Esophagus squamous epithelium (tissue), 5 donors: ENCODE results near the gene RREB1. TPM values are rescaled to one million over a fixed set of nuclear protein-coding genes. Genes with fewer than 3 reads are reported as not detected.

Experiments
- DNase-seq: peaks from one replicate; lab custom pipeline; 2025; lab: John Stamatoyannopoulos, UW
- H3K27ac ChIP-seq, 4 donors: fragments of 200-600 bp; sonication (generic); one replicate each; pipeline ENCODE4 v1.5.1; 2016 to 2019; ENCODE audit warnings: mild to moderate bottlenecking in 1 of 4
- H3K27me3 ChIP-seq, 4 donors: fragments of 200-600 bp; sonication (generic); 1 replicate in 3 of 4; 2 replicates in 1 of 4; pipeline versions ENCODE4 v1.5.1 to v1.6.0; 2017 to 2021; ENCODE audit warnings: antibody characterized with exemption in 1 of 4
- H3K36me3 ChIP-seq, 3 donors: fragments of 200-600 bp; sonication (generic); one replicate each; pipeline ENCODE4 v1.5.1; 2016 to 2019
- H3K4me1 ChIP-seq, 3 donors: fragments of 200-600 bp; sonication (generic); one replicate each; pipeline ENCODE4 v1.5.1; 2017 to 2019
- H3K4me3 ChIP-seq, 4 donors: fragments of 200-600 bp; sonication (generic); 1 replicate in 3 of 4; 2 replicates in 1 of 4; pipeline ENCODE4 v1.5.1; 2016 to 2019; ENCODE audit warnings: mild to moderate bottlenecking in 2 of 4, moderate library complexity in 1 of 4
- H3K9me3 ChIP-seq, 3 donors: fragments of 200-600 bp; sonication (generic); one replicate each; pipeline ENCODE4 v1.5.1; 2016 to 2019
- POLR2A ChIP-seq, 4 donors: fragments of 450-650 bp; IDR thresholded peaks; one replicate each; pipeline ENCODE4 v1.6.1; 2017; ENCODE audit warnings: antibody characterized with exemption in 4 of 4, mild to moderate bottlenecking in 4 of 4, moderate library complexity in 3 of 4
- WGBS, 2 donors: methylation state at CpG; one replicate each; pipeline ENCODE4 v1.1.5; 2018; 5-methylcytosine and 5-hydroxymethylcytosine counted together
- intact Hi-C: fragments of 100-400 bp; cut with DNase I; formaldehyde crosslinking; loops from one replicate; pipeline ENCODE4 v1.15.0; 2022
- total RNA-seq, 4 donors: library from RNA; depleted of rRNA; stranded (reverse); fragments of >200 nt; gene quantifications; one replicate each; pipeline ENCODE4 v1.1.0, GENCODE V29; 2016
- TF ChIP-seq, protein P1 (sequence below), 6 experiments: fragments of 450-650 bp in 4 of 6; fragments of 200-600 bp in 2 of 6; sonication (generic) in 2 of 6; IDR thresholded peaks; one replicate each; pipeline ENCODE4 v1.5.1; 2016 to 2019; ENCODE audit warnings: antibody characterized with exemption in 6 of 6, mild to moderate bottlenecking in 4 of 6, moderate library complexity in 4 of 6
- donor health status: DM: yes; HTN: yes; CAD: no.

RREB1 gene
- total RNA-seq, 4 donors from 2014 or later, result 41.7 to 79.6 (median 57.5) TPM

- TF ChIP-seq, protein P1, sequence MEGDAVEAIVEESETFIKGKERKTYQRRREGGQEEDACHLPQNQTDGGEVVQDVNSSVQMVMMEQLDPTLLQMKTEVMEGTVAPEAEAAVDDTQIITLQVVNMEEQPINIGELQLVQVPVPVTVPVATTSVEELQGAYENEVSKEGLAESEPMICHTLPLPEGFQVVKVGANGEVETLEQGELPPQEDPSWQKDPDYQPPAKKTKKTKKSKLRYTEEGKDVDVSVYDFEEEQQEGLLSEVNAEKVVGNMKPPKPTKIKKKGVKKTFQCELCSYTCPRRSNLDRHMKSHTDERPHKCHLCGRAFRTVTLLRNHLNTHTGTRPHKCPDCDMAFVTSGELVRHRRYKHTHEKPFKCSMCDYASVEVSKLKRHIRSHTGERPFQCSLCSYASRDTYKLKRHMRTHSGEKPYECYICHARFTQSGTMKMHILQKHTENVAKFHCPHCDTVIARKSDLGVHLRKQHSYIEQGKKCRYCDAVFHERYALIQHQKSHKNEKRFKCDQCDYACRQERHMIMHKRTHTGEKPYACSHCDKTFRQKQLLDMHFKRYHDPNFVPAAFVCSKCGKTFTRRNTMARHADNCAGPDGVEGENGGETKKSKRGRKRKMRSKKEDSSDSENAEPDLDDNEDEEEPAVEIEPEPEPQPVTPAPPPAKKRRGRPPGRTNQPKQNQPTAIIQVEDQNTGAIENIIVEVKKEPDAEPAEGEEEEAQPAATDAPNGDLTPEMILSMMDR (IDR thresholded peaks at IDR 0.05), result no peak
- no peak for TF ChIP-seq POLR2A (IDR thresholded peaks at IDR 0.05)
- 66 to 71% methylated on average over 8 of the region's 8 CpGs for WGBS, 2 donors
- DNase-seq, result no peak
- no peak overlapping the region for H3K4me3 ChIP-seq
- H3K27ac ChIP-seq, result peak overlapping the region; percentile 15 to 90 (median 74)
- intact Hi-C loops, result no loop called here
- no peaks in the 10 kb centered on the region for H3K9me3 ChIP-seq
- H3K27me3 ChIP-seq, result no peaks in the 10 kb centered on the region
- peaks cover 20 to 87% (median 37%) of the 10 kb centered on the region in 3 donors for H3K4me1 ChIP-seq
- H3K36me3 ChIP-seq, result peaks cover 0 to 68% (median 3%) of the 10 kb centered on the region in 3 donors
Measured at GRCh38 chr6:7237653-7238188, 130.0 kb downstream of the RREB1 start.

GRCh38 chr6:7238526-7238899 is 130.8 kb downstream of the RREB1 start:
- Histone ChIP-seq H3K27ac (peak overlapping the region in 3 of 4 donors; percentile 59 to 90 (median 89)), H3K4me1 (peaks cover 20 to 93% (median 44%) of the 10 kb centered on the region in 3 donors), H3K36me3 (peaks cover 0 to 63% (median 3%) of the 10 kb centered on the region in 3 donors), H3K27me3 (no peaks in the 10 kb centered on the region), H3K9me3 (no peaks in the 10 kb centered on the region), H3K4me3 (no peak overlapping the region)
- intact Hi-C loops, result no loop called here
- DNase-seq, result no peak
- no peak for TF ChIP-seq POLR2A (IDR thresholded peaks at IDR 0.05)
- TF ChIP-seq, protein P1 (IDR thresholded peaks at IDR 0.05), result no peak
- 79 to 91% methylated on average over 4 to 5 of the region's 5 CpGs for WGBS, 2 donors

- DNase-seq, result peak; percentile 28
- peaks cover 20 to 93% (median 44%) of the 10 kb centered on the region in 3 donors for H3K4me1 ChIP-seq
Measured at GRCh38 chr6:7238900-7239589, 131.3 kb downstream of the RREB1 start.

DNA sequence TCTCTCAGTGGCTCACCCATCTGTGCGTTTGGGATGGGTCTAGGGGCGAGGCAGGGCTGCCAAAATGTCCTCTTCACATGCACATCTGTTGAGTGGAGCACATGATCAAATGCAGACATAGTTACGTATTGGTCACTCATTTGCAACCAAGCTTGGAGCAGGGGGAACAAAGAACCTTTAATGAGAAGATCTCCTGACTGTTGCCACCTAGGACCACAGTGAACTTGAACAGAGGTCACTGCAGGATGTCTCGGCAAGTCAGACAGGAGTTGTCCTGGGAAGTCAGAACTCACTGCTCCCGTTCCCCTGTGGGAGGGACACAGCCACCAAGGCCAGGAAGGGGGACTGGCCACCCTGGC is 131.8 kb downstream of the RREB1 start:
- peaks cover 20 to 88% (median 44%) of the 10 kb centered on the region in 3 donors for H3K4me1 ChIP-seq
- DNase-seq, result no peak
- no peak overlapping the region for H3K4me3 ChIP-seq
- no peaks in the 10 kb centered on the region for H3K9me3 ChIP-seq
- TF ChIP-seq, protein P1 (IDR thresholded peaks at IDR 0.05), result no peak
- TF ChIP-seq POLR2A (IDR thresholded peaks at IDR 0.05), result no peak
- WGBS, 2 donors, result 82 to 84% methylated on average over 4 to 5 of the region's 5 CpGs
- peak overlapping the region; percentile 36 to 90 (median 74) for H3K27ac ChIP-seq
- H3K27me3 ChIP-seq, result no peaks in the 10 kb centered on the region
- H3K36me3 ChIP-seq, result peaks cover 0 to 60% (median 3%) of the 10 kb centered on the region in 3 donors
- intact Hi-C loops, result no loop called here

More at GRCh38 chr6:7238900-7239589, 131.3 kb downstream of the RREB1 start:
- H3K9me3 ChIP-seq, result no peaks in the 10 kb centered on the region
- peak overlapping the region; percentile 36 to 90 (median 74) for H3K27ac ChIP-seq
- 30 to 93% methylated on average over 2 to 9 of the region's 10 CpGs for WGBS, 2 donors
- intact Hi-C loops, result no loop called here
- no peaks in the 10 kb centered on the region for H3K27me3 ChIP-seq
- TF ChIP-seq, protein P1 (IDR thresholded peaks at IDR 0.05), result peak; percentile 42 to 83 (median 76)
- no peak for TF ChIP-seq POLR2A (IDR thresholded peaks at IDR 0.05)
- H3K4me3 ChIP-seq, result no peak overlapping the region
- H3K36me3 ChIP-seq, result peaks cover 0 to 60% (median 3%) of the 10 kb centered on the region in 3 donors

- Histone ChIP-seq H3K36me3 (peaks cover 0 to 60% (median 3%) of the 10 kb centered on the region in 3 donors), H3K9me3 (no peaks in the 10 kb centered on the region), H3K27ac (peak overlapping the region in 2 of 4 donors; percentile 74 to 80), H3K27me3 (no peaks in the 10 kb centered on the region), H3K4me1 (peaks cover 20 to 80% (median 36%) of the 10 kb centered on the region in 3 donors), H3K4me3 (no peak overlapping the region)
- no peak for DNase-seq
- WGBS, 2 donors, result 84 to 94% methylated on average over 5 to 9 of the region's 9 CpGs
- TF ChIP-seq POLR2A (IDR thresholded peaks at IDR 0.05), result no peak
- TF ChIP-seq, protein P1 (IDR thresholded peaks at IDR 0.05), result no peak
- intact Hi-C loops, result loop anchor here (10.0 kb wide), 1 partner anchor 556 kb away; no protein-coding TSS in a partner anchor
Measured at GRCh38 chr6:7240351-7240750, 132.6 kb downstream of the RREB1 start.
